OCI-LY1 (cell line): Measurements from ENCODE around the gene SYMPK.
"Not testable (repeated sequence)": the region's sequence is repeated elsewhere in the genome, so short reads cannot be mapped to it uniquely, and the experiment has no call there.

Source experiments
- CTCF ChIP-seq: fragments of 200-600 bp; sonication (generic), shearing (Covaris generic); IDR thresholded peaks from 2 replicates; pipeline ENCODE4 v1.5.1; 2017; ENCODE audit warnings: mild to moderate bottlenecking, antibody characterized with exemption, low read length, moderate library complexity, mixed read lengths
- EZH2 ChIP-seq: fragments of 200-600 bp; sonication (generic), shearing (Covaris generic); IDR thresholded peaks from 2 replicates; pipeline ENCODE4 v1.8.0; 2017; ENCODE audit warnings: borderline replicate concordance, mixed run types, mild to moderate bottlenecking, antibody characterized with exemption, low read length, moderate library complexity, mixed read lengths

GRCh38 chr19:45867241-45867640 lies 4.3 kb upstream of the SYMPK start:
- not testable (repeated sequence) for TF ChIP-seq CTCF, EZH2
